Peyer's patch (tissue), 4 donors: ENCODE results near the gene TLCD2. TPM values are rescaled to one million over a fixed set of nuclear protein-coding genes. Genes with fewer than 3 reads are reported as not detected.
A peak's percentile ranks its signal among the peaks of the same experiment; 100 is the strongest.

Experiments
- DNase-seq, 3 donors: peaks; one replicate each; pipeline ENCODE4 v3.0.0-alpha.2; 2017 to 2019
- H3K27ac ChIP-seq, 4 donors: fragments of 200-600 bp; sonication (generic); one replicate each; pipeline ENCODE4 v1.5.1; 2016 to 2019
- H3K27me3 ChIP-seq, 2 donors: fragments of 200-600 bp; sonication (generic); one replicate each; pipeline ENCODE4 v1.5.1; 2019
- H3K36me3 ChIP-seq, 3 donors: fragments of 200-600 bp; sonication (generic); one replicate each; pipeline ENCODE4 v1.5.1; 2016 to 2019
- H3K4me1 ChIP-seq, 4 donors: fragments of 200-600 bp; sonication (generic); one replicate each; pipeline ENCODE4 v1.5.1; 2016 to 2019
- H3K4me3 ChIP-seq, 4 donors: fragments of 200-600 bp; sonication (generic); 1 replicate in 3 of 4; 2 replicates in 1 of 4; pipeline ENCODE4 v1.5.1; 2016 to 2019; ENCODE audit warnings: mild to moderate bottlenecking in 1 of 4
- H3K9me3 ChIP-seq, 4 donors: fragments of 200-600 bp; sonication (generic); one replicate each; pipeline ENCODE4 v1.5.1; 2016 to 2019; ENCODE audit warnings: mild to moderate bottlenecking in 1 of 4
- CTCF ChIP-seq, 6 experiments: fragments of 450-650 bp in 4 of 6; fragments of 200-600 bp in 2 of 6; sonication (generic) in 1 of 6; IDR thresholded peaks; one replicate each; pipeline ENCODE4 v1.5.1; 2017 to 2019; ENCODE audit warnings: antibody characterized with exemption in 6 of 6, mild to moderate bottlenecking in 3 of 6, moderate library complexity in 1 of 6
- POLR2A ChIP-seq, 2 donors: fragments of 450-650 bp; IDR thresholded peaks; one replicate each; pipeline ENCODE4 v1.5.1; 2017; ENCODE audit warnings: antibody characterized with exemption in 2 of 2, mild to moderate bottlenecking in 2 of 2, moderate library complexity in 2 of 2
- total RNA-seq, 4 donors: library from RNA; depleted of rRNA; stranded (reverse); fragments of >200 nt; gene quantifications; one replicate each; pipeline ENCODE4 v1.1.0, GENCODE V29; 2016

TLCD2 gene
- total RNA-seq, 4 donors from 2014 or later = 8.3 to 37.8 (median 19.5) TPM

GRCh38 chr17:1727876-1728630, 17.9 kb upstream of the TLCD2 start:
- Histone ChIP-seq H3K4me1 (peaks cover 4 to 39% (median 28%) of the 10 kb centered on the region in 4 donors), H3K9me3 (no peaks in the 10 kb centered on the region), H3K36me3 (peaks cover 0 to 55% (median 0%) of the 10 kb centered on the region in 3 donors), H3K27me3 (no peaks in the 10 kb centered on the region), H3K4me3 (no peak overlapping the region), H3K27ac (peak overlapping the region in 1 of 4 donors; percentile 10)
- no peak for DNase-seq
- TF ChIP-seq POLR2A (IDR thresholded peaks at IDR 0.05) (no peak), CTCF (IDR thresholded peaks at IDR 0.05) (no peak)

- no peak overlapping the region for H3K4me3 ChIP-seq
- H3K36me3 ChIP-seq = peaks cover 0 to 48% (median 0%) of the 10 kb centered on the region in 3 donors
- TF ChIP-seq CTCF (IDR thresholded peaks at IDR 0.05) = no peak
- TF ChIP-seq POLR2A (IDR thresholded peaks at IDR 0.05) = no peak
- H3K4me1 ChIP-seq = peaks cover 4 to 40% (median 26%) of the 10 kb centered on the region in 4 donors
- no peak overlapping the region for H3K27ac ChIP-seq
- no peaks in the 10 kb centered on the region for H3K9me3 ChIP-seq
- no peaks in the 10 kb centered on the region for H3K27me3 ChIP-seq
- no peak for DNase-seq
These were observed 17.1 kb upstream of the TLCD2 start for GRCh38 chr17:1727258-1727789.

- H3K4me1 ChIP-seq = peaks cover 4 to 40% (median 26%) of the 10 kb centered on the region in 4 donors
- no peak overlapping the region for H3K27ac ChIP-seq
- no peak for TF ChIP-seq CTCF (IDR thresholded peaks at IDR 0.05)
- TF ChIP-seq POLR2A (IDR thresholded peaks at IDR 0.05) = no peak
- no peak for DNase-seq
- no peak overlapping the region for H3K4me3 ChIP-seq
- peaks cover 0 to 44% (median 0%) of the 10 kb centered on the region in 3 donors for H3K36me3 ChIP-seq
- no peaks in the 10 kb centered on the region for H3K9me3 ChIP-seq
- H3K27me3 ChIP-seq = no peaks in the 10 kb centered on the region
These were observed 16.6 kb upstream of the TLCD2 start for GRCh38 chr17:1726626-1727257.

- H3K4me3 ChIP-seq = peak overlapping the region; percentile 65 to 94 (median 88)
- DNase-seq = no peak
- H3K27me3 ChIP-seq = no peaks in the 10 kb centered on the region
- TF ChIP-seq CTCF (IDR thresholded peaks at IDR 0.05) (no peak), POLR2A (IDR thresholded peaks at IDR 0.05) (no peak)
- peak overlapping the region in 2 of 4 donors; percentile 86 to 95 for H3K27ac ChIP-seq
- peaks cover 4 to 39% (median 27%) of the 10 kb centered on the region in 4 donors for H3K4me1 ChIP-seq
- H3K9me3 ChIP-seq = no peaks in the 10 kb centered on the region
- H3K36me3 ChIP-seq = peaks cover 0 to 36% (median 0%) of the 10 kb centered on the region in 3 donors
These were observed 15.7 kb upstream of the TLCD2 start for GRCh38 chr17:1725642-1726511.
